ENCODE data around the gene KCNQ1. TPM values are rescaled to one million over a fixed set of nuclear protein-coding genes. Genes with fewer than 3 reads are reported as not detected.

KCNQ1 gene
- total and polyA plus RNA-seq, 2 of the 13 experiments (the other 11 are each of a cell fraction or from before 2014, with no cell fraction given), result 0.02 to 0.08 TPM

GRCh38 chr11:2802389-2803185 is 357.8 kb downstream of the KCNQ1 start:
- Histone ChIP-seq H3K9ac (ENCODE audit: insufficient read depth, low read depth, low read length) (no peak overlapping the region), H3K4me2 (ENCODE audit: low read depth, low read length) (no peak overlapping the region), H3K27me3 (ENCODE audit: control insufficient read depth in 1 of 2, insufficient read depth in 2 of 2, low read length in 2 of 2) (peaks cover 20 to 90% of the 10 kb centered on the region in 2 experiments), H3K36me3 (replicated peaks in 1 of 2; ENCODE audit: control insufficient read depth in 1 of 2, insufficient read depth in 2 of 2, low read length in 2 of 2) (no peaks in the 10 kb centered on the region), H3K4me1 (ENCODE audit: insufficient read depth, low read length) (peaks cover 23% of the 10 kb centered on the region), H2AFZ (ENCODE audit: low read length) (no peak overlapping the region), H3K4me3 (replicated peaks in 1 of 3; ENCODE audit: insufficient read depth in 1 of 3, low read depth in 2 of 3, low read length in 3 of 3) (no peak overlapping the region), H3K79me2 (ENCODE audit: insufficient read depth, low read length) (no peaks in the 10 kb centered on the region), H3K27ac (ENCODE audit: extremely low read length, insufficient read depth, low read length) (no peak overlapping the region), H4K20me1 (ENCODE audit: insufficient read depth, low read length) (no peaks in the 10 kb centered on the region), H3K9me3 (ENCODE audit: low read length) (no peaks in the 10 kb centered on the region)
- intact Hi-C loops (cut with micrococcal nuclease; ENCODE audit: unreplicated experiment), result no loop called here
- DNase-seq (ENCODE audit: low spot score) (no peak), FAIRE-seq (no peak), ATAC-seq (no peak)
- CTCF ChIA-PET (ENCODE audit: low intra/inter-chr PET ratio, low total read pairs), result no interaction called here
- WGBS (ENCODE audit: low lambda C conversion rate), result no CpG with 5 or more reads among the region's 18 CpGs
- POLR2A ChIA-PET, result no interaction called here
- BruUV-seq (replicated peaks), result no TSS peak
- in situ Hi-C loops (cut with HindIII; ENCODE audit: extremely low pct_ligation_motif_present, low pct_unique_long_range_greater_than_20kb), result no loop called here
- TF ChIP-seq ZNF850 (CRISPR knock-in tag; conservative IDR thresholded peaks at IDR 0.05) (no peak), GLMP (CRISPR knock-in tag; IDR thresholded peaks at IDR 0.05; ENCODE audit: borderline replicate concordance) (no peak), DRAP1 (CRISPR knock-in tag; IDR thresholded peaks at IDR 0.05) (no peak), ZBTB37 (CRISPR knock-in tag; IDR thresholded peaks at IDR 0.05) (no peak), STAT5B (CRISPR knock-in tag; IDR thresholded peaks at IDR 0.05) (no peak), MAFK (conservative IDR thresholded peaks at IDR 0.05 in 1 of 2, IDR thresholded peaks at IDR 0.05 in 1 of 2; ENCODE audit: low read length in 2 of 2) (no peak), HIVEP1 (CRISPR knock-in tag; IDR thresholded peaks at IDR 0.05) (no peak), RFX3 (CRISPR knock-in tag; IDR thresholded peaks at IDR 0.05) (no peak), NAIF1 (CRISPR knock-in tag; IDR thresholded peaks at IDR 0.05; ENCODE audit: borderline replicate concordance) (no peak), TEAD2 (CRISPR knock-in tag; IDR thresholded peaks at IDR 0.05) (no peak), HMGXB4 (CRISPR knock-in tag; IDR thresholded peaks at IDR 0.05; ENCODE audit: borderline replicate concordance in 1 of 2, low read depth in 1 of 2) (no peak), GFI1 (CRISPR knock-in tag; IDR thresholded peaks at IDR 0.05; ENCODE audit: borderline replicate concordance) (no peak), JARID2 (CRISPR knock-in tag; IDR thresholded peaks at IDR 0.05; ENCODE audit: insufficient replicate concordance) (no peak), ATF1 (CRISPR knock-in tag; IDR thresholded peaks at IDR 0.05) (no peak), ZNF703 (CRISPR knock-in tag; IDR thresholded peaks at IDR 0.05; ENCODE audit: borderline replicate concordance) (no peak), ZNF773 (CRISPR knock-in tag; IDR thresholded peaks at IDR 0.05; ENCODE audit: borderline replicate concordance) (no peak)

Measured in HepG2 (cell line).